G401.6 (cell line): ENCODE results near the gene MAMDC2.
"Not testable (repeated sequence)": the region's sequence is repeated elsewhere in the genome, so short reads cannot be mapped to it uniquely, and the experiment has no call there.

ENCODE experiments used
- FAIRE-seq: peaks from 2 replicates; lab custom pipeline; 2012; peaks lifted over from hg19 to GRCh38; lab: Jason Lieb, UNC

The MAMDC2 gene

DNA sequence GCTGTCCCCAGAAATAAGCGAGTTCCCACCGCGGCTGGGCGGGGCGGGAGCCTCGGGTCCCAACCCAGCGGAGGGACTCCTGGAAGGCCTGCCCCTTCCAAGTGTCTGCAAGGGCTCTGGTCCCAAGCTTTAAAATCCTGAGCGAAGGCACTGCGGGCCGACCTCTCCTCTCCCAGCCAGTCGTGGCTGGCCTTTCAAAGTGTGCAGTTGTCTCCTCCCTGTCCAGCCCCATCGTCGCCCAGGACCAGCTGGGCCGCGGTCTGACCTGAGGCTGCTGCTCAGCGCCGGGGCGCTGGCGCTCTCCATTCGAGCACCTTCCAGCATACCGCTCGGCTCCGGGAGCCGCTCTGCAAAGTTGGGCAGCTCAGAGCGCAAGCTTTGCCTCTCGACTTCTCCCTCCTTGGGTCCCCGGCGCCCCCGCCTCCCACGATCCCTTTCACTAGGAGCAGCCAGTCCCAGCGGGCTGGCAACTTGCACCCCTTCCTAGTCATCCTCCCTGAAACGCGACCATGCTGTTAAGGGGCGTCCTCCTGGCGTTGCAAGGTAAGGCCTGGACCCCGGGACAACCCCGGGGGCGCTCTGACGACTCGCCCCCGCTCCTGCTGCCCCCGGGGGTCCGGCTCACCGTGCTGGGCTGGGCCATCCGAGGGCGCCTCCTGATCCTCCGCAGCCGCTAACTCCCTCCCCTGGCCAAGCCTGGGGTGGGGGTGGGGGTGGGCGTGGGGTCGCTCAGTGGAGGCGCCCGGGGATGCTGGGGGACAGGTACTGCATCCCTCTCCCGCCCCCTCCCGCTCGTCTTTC is at the start of gene MAMDC2:
Gene MAMDC2, plus strand, starts transcription at position 160 of the 801 bp plus-strand sequence. Its CDS starts 350 bp downstream, at position 510.
- no peak for FAIRE-seq

GRCh38 chr9:69995846-69996245 is 47.8 kb upstream of the MAMDC2 start:
- no peak for FAIRE-seq

DNA sequence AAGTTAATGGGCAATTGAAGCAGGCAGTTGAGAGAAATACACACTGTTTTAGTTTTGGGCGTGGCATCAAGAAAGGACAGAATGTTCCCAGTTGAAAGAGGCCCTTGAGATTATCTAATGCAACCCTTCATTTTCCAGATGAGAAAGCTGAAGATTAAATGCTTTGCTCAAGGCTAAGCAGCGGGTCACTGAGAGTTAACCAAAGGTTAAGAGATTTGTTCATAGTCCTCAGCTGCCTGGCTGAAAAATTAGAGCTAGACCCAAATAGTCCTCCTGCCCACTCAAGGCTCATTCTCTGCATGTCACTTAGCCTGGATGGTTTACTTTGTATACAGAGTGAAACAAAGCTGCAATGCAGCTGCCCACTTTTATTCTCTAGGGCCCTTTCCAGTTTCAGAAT is 46.7 kb upstream of the MAMDC2 start:
- FAIRE-seq = no peak

DNA sequence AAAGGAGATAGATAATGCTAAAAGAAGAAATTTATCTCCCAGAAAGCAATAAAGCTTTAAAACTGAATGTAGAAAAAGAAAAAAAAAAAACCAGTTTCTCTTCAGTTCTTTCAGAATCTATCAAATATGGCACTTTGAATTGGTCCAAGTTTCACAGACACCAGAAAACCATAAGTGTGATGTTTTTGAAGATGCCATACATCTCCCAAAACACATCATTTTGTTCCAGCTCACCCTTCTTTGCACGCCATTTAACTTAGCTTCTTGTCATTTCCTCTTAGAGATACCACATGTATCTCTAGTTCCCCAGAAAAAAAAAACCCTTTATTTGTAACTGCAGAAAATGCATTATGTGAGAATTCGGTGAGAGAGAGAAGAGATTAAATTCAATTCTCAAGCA is 46.1 kb upstream of the MAMDC2 start:
- no peak for FAIRE-seq

DNA sequence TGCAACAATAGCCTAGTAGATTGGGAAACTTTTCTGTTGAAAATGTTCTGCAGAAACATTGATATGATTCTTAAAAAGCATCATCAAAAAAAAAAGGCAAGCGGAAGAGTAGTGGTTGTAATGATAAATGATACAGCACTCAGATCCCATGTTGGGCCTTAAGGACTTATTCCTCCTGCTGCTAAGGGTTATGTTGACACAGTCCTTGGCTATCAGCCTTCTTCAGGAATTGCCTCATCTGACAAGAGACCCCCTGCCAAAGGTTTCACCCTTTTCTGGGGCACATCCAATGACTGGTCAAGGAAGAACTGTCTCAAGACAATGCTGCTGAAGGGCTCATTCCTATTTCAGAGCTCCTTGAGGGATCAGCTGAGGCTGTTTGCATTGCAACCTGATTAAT is 44.3 kb upstream of the MAMDC2 start:
- no peak for FAIRE-seq

DNA sequence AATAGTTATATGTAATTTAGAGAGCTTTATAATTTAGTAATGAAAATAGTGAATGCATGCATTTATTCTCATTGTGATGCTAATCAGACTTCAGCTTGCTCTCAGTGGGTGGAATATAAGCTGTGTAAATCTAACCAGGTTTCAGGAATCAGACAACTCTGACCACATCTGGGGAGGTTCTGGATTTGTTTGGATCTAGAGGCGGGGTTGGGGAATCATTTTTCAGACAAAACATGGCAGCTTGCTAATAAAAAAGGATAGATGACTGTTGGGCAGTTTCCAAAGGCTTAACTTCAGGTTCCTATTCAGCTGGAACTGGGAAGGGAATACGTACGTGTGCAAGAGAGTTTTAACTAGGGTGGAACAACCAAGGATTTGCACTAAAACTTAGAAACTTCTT is 43.2 kb upstream of the MAMDC2 start:
- no peak for FAIRE-seq

DNA sequence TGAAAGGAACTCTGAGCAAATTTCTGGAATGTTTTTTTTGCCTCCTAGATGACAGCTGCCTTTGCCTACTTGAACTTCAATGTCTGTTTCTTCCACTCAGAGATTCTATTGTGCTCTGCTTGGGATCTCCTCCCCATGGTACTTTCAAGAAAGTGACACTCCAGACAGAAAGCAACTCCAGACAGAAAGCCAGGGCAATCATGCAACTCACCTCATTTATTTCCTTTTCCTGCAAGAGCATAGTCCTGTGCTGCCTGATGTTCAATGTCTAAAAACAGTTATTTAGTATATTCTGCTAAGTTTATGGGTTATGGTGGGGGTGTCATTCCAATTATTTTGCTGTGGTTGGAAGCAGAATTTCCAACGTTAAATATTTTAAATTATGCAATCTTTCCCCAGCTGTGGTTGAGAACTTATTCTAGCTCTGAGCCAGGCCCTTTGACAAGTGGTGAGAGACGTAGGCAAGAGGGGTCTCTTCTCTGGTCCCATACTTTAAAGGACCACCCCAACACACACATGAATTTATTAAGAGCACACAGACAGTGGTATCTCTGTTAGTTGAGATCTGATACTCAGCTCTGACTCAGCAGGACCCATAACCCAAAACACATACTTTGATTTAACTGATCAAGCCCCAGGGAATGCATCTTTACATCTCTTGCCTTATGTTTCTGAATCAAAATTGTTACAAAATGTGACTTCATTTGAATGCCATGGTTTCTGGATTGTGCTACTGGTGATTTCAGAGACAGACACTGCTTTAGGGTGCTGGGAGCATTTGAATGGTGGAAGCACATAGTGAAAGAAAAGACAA is 39.5 kb upstream of the MAMDC2 start:
- no peak for FAIRE-seq

DNA sequence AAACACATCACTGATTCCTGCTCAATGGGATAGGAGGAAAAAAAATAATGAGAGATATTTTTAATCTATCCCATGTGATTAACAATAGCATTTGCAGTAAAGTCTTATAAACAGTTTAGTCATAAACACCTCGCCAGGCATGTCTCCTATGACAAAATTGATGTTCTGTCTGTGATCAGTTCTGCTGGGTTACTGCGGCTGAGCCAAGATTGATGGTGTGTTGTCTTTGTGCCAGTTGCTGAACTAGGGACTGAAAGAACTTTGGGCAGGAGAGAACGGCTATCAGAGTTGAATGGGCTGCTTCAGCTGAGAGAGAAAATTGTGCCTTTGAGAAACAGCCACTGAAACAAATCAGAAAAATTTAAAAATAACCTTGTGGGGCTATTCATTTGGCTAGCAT is 37.3 kb upstream of the MAMDC2 start:
- FAIRE-seq = no peak

GRCh38 chr9:70007831-70008230 is 35.8 kb upstream of the MAMDC2 start:
- no peak for FAIRE-seq

- FAIRE-seq = no peak
These were observed 33.6 kb upstream of the MAMDC2 start for GRCh38 chr9:70010015-70010414.

GRCh38 chr9:70011366-70011765 is 32.3 kb upstream of the MAMDC2 start:
- FAIRE-seq = no peak

DNA sequence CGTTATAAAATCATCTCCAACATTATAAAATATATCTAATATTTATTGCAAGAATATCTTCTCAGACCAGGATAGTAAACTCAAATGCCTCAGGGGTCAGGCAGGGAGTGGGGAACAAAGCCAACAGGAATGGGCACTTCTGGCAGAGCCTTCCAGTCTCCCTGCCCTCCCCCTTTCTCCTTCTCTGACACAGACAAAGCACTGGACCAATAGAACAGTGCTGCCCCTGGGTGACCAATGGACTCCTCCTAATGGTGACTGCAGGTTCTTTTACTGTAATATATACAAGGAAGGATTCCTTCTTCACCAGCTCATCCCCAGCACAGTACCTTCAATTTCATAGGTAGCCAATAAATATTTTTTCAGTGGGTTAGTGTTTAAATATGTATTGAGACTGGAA is 31.1 kb upstream of the MAMDC2 start:
- no peak for FAIRE-seq

GRCh38 chr9:70013598-70014196 is 30.0 kb upstream of the MAMDC2 start:
- no peak for FAIRE-seq

- no peak for FAIRE-seq
These were observed 28.5 kb upstream of the MAMDC2 start for GRCh38 chr9:70015099-70015498.

- no peak for FAIRE-seq
These were observed 23.4 kb upstream of the MAMDC2 start for GRCh38 chr9:70020217-70020616.

DNA sequence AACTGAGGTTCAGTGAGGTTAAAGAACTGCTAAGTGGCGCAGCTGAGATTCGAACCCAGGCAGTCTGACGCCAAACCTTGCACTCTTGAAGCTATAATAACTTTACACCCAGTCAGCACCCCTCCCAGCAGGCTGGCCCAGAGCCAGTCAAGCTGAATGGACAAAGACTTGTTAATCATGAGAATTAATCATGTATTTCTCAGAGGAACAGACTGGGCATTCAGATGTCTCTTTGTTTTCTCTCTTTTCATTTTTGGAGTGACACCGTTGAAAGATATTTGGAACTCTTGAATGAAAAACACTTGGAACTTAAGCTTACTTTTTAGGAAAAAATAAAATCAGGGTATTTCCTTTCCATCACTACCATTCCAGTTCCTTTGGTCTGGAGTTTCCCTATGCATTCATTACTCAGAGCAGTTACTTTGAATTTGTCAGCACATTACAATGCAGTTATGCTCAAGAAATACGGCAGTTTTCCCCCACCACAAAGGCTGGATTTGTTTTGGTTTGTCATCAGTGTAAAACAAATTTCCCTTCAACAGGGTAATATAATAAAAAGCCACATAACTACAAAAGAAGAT is 22.6 kb upstream of the MAMDC2 start:
- no peak for FAIRE-seq

DNA sequence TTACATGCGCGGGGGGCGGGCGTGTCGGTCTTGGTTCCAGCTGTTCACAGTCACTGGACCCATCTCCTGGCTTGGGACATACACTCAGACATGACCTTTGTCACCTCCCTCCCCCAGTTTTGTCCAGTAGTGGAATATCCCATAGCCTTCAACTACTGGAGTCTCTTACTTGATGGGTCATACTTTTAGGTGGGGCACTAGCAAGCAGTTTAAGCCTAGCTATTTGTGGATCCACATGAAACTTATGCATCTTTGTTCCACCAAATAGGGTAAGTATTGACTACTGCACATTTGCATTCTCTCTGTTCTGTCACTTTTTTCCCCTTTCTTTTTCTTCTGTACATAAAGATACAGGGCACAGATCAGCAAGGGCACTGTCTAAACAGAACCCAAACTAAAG is 15.4 kb upstream of the MAMDC2 start:
- FAIRE-seq = no peak

GRCh38 chr9:70030156-70030555 is 13.5 kb upstream of the MAMDC2 start:
- no peak for FAIRE-seq

- FAIRE-seq = no peak
These were observed 12.5 kb upstream of the MAMDC2 start for GRCh38 chr9:70031141-70031545.

DNA sequence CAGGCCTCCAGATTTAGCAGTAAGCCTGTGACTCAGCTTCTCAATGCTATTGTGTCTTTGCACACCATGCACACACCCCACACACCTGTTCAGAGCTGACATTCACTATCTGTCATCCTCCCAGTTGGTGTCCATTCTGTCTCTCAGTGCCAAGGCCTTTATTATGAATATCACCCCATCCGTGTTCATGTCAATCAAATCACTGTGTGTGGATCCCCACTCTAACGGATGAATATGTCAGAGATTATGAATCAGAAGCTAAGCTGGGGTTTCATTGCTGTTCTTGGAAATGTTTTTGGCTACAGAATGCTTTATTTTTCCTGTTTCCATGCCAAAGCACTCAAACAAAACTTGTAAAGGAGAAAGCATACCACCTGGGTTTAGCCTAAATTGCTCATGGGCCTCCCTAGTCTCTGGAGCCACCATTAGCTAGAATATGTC is 9.4 kb upstream of the MAMDC2 start:
- no peak for FAIRE-seq

GRCh38 chr9:70035691-70036090 is 8.0 kb upstream of the MAMDC2 start:
- FAIRE-seq = no peak

GRCh38 chr9:70036641-70037040 is 7.0 kb upstream of the MAMDC2 start:
- no peak for FAIRE-seq

- not testable (repeated sequence) for FAIRE-seq
These were observed 5.5 kb upstream of the MAMDC2 start for GRCh38 chr9:70038171-70038621.
